A673 (cell line): Measurements from ENCODE around the gene NLN. TPM values are rescaled to one million over a fixed set of nuclear protein-coding genes. Genes with fewer than 3 reads are reported as not detected.

Source experiments
- BruUV-seq: library from RNA; stranded (reverse); fragments of 400-500 nt; replicated peaks from 2 replicates; lab custom pipeline; 2021; lab: Mats Ljungman, UMichigan
- CTCF ChIA-PET: fragments of 300-600 bp; sonication (Branson Sonifier 250); formaldehyde crosslinking; loops from one replicate; lab custom pipeline; 2022; ENCODE audit warnings: antibody characterized with exemption; lab: Charles Lee
- POLR2A ChIA-PET: fragments of 300-600 bp; sonication (Branson Sonifier 250); formaldehyde crosslinking; loops from one replicate; lab custom pipeline; 2022; ENCODE audit warnings: antibody characterized with exemption; ENCODE audit not compliant: low non-redundant PET; lab: Charles Lee
- DNase-seq: peaks from one replicate; pipeline ENCODE4 v3.0.0-alpha.2; 2015; ENCODE audit warnings: low spot score
- H3K27ac ChIP-seq: fragments of 200-600 bp; sonication (generic); 2 replicates; pipeline ENCODE4 v1.5.1; 2016; ENCODE audit warnings: mixed run types, low read depth, mild to moderate bottlenecking, mixed read lengths, antibody characterized with exemption, low read length; ENCODE audit not compliant: poor library complexity, severe bottlenecking
- H3K27me3 ChIP-seq: fragments of 200-600 bp; sonication (generic); replicated peaks from 2 replicates; pipeline ENCODE4 v1.6.1; 2017; ENCODE audit warnings: mixed run types, low read depth, mild to moderate bottlenecking, mixed read lengths, antibody characterized with exemption, low read length; ENCODE audit not compliant: insufficient read depth, poor library complexity
- H3K36me3 ChIP-seq: fragments of 200-600 bp; sonication (generic); 2 replicates; pipeline ENCODE4 v1.6.1; 2016; ENCODE audit warnings: mixed run types, mild to moderate bottlenecking, mixed read lengths, antibody characterized with exemption, low read length; ENCODE audit not compliant: insufficient read depth, poor library complexity, severe bottlenecking
- H3K4me1 ChIP-seq: fragments of 200-600 bp; sonication (generic); 2 replicates; pipeline ENCODE4 v1.6.1; 2017; ENCODE audit warnings: mixed run types, mild to moderate bottlenecking, mixed read lengths, antibody characterized with exemption, low read length; ENCODE audit not compliant: insufficient read depth, poor library complexity, severe bottlenecking
- H3K4me3 ChIP-seq: fragments of 200-600 bp; sonication (generic); 2 replicates; pipeline ENCODE4 v1.5.1; 2016; ENCODE audit warnings: low read depth, mixed run types, mild to moderate bottlenecking, mixed read lengths, low read length; ENCODE audit not compliant: poor library complexity, severe bottlenecking
- H3K9me3 ChIP-seq: fragments of 200-600 bp; sonication (generic); 2 replicates; pipeline ENCODE4 v1.6.1; 2016; ENCODE audit warnings: mixed run types, low read depth, mild to moderate bottlenecking, mixed read lengths, antibody characterized with exemption, low read length; ENCODE audit not compliant: poor library complexity, severe bottlenecking
- EZH2 ChIP-seq: fragments of 200-600 bp; sonication (generic); IDR thresholded peaks from 2 replicates; pipeline ENCODE4 v1.6.1; 2017; ENCODE audit warnings: borderline replicate concordance, low read depth, mild to moderate bottlenecking, mixed read lengths, antibody characterized with exemption, low read length; ENCODE audit not compliant: poor library complexity, severe bottlenecking
- intact Hi-C: fragments of 100-400 bp; cut with micrococcal nuclease; formaldehyde crosslinking; loops from one replicate; pipeline ENCODE4 v1.10.0; 2022; ENCODE audit not compliant: unreplicated experiment
- total RNA-seq: library from RNA; stranded (reverse); gene quantifications from 2 replicates; pipeline ENCODE4 v1.2.3, GENCODE V29; 2021
- TF ChIP-seq, protein P1 (sequence below): fragments of 300-800, 200-600 bp; sonication (generic); conservative IDR thresholded peaks from 2 replicates; pipeline ENCODE4 v1.5.1; 2017; ENCODE audit warnings: low read depth, mild to moderate bottlenecking, antibody characterized with exemption, low read length, moderate library complexity, mixed read lengths

The NLN gene
- total RNA-seq, 1 experiment from 2014 or later: 99.9 TPM

DNA sequence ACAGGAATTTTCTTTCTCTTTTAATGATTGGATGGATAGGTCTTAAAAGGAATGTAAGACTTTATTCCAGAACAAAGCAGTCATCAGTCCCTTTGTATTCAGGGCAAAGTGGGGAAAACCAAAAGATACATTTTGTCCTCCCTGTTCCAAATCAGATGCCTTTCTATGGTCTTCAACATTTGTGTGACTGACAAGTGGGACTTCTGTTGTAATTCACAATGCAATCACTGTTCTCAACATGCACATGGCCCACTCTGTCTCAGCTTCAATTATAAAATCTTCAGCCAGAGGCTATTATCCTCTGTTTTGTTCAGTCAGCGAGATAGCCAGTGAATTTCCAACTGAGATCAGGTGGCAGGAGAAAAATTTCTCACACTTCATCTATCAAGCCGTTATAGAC lies 108.9 kb downstream of the NLN start:
- CTCF ChIA-PET: no interaction called here
- POLR2A ChIA-PET: no interaction called here
- Histone ChIP-seq H3K4me1 (no peaks in the 10 kb centered on the region), H3K4me3 (no peak overlapping the region), H3K27me3 (no peaks in the 10 kb centered on the region), H3K27ac (no peak overlapping the region), H3K36me3 (no peaks in the 10 kb centered on the region), H3K9me3 (no peaks in the 10 kb centered on the region)
- no TSS peak for BruUV-seq
- no peak for DNase-seq
- TF ChIP-seq, protein P1, sequence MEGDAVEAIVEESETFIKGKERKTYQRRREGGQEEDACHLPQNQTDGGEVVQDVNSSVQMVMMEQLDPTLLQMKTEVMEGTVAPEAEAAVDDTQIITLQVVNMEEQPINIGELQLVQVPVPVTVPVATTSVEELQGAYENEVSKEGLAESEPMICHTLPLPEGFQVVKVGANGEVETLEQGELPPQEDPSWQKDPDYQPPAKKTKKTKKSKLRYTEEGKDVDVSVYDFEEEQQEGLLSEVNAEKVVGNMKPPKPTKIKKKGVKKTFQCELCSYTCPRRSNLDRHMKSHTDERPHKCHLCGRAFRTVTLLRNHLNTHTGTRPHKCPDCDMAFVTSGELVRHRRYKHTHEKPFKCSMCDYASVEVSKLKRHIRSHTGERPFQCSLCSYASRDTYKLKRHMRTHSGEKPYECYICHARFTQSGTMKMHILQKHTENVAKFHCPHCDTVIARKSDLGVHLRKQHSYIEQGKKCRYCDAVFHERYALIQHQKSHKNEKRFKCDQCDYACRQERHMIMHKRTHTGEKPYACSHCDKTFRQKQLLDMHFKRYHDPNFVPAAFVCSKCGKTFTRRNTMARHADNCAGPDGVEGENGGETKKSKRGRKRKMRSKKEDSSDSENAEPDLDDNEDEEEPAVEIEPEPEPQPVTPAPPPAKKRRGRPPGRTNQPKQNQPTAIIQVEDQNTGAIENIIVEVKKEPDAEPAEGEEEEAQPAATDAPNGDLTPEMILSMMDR: no peak
- no peak for TF ChIP-seq EZH2
- intact Hi-C loops: no loop called here

DNA sequence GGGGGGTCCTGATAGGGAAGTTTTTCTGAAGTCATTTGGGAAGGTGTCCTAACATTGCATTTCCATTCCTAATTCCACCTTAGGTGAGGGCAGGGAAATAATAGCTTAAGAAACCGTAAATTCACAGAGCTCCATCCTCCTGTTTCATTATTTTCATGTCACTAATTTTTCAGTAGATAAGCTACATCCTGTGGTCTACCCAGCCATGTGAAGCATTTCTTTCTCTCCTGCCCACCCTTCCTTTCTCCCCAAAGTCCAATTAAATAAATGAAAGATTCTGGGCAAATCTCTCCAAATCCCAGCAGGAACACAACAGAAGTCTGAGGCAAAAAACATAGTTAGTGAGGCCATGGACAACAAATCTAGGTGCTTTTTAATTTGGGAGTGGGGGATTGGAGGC lies 109.3 kb downstream of the NLN start:
- Histone ChIP-seq H3K9me3 (no peaks in the 10 kb centered on the region), H3K4me3 (no peak overlapping the region), H3K4me1 (no peaks in the 10 kb centered on the region), H3K27ac (no peak overlapping the region), H3K27me3 (no peaks in the 10 kb centered on the region), H3K36me3 (no peaks in the 10 kb centered on the region)
- ChIA-PET CTCF (no interaction called here), POLR2A (no interaction called here)
- BruUV-seq: no TSS peak
- TF ChIP-seq, protein P1: no peak
- no peak for TF ChIP-seq EZH2
- no peak for DNase-seq
- intact Hi-C loops: no loop called here

DNA sequence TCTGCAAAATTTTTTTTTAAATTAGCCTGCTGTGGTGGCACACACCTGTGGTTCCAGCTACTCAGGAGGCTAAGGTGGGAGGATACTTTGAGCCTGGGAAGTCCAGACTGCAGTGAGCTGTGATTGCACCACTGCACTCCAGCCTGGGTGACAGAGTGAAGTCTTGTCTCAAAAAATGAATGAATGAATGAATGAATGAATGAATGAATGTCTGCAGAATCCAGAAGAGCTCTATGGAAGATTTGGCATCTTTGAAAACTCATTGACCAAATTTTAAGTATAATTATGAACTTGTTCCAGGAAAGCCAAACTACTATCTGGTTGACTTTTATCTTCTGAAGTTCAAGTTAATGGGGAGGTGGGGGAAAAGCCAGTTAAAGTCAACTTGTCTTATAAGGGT lies 110.1 kb downstream of the NLN start:
- H3K27me3 ChIP-seq: no peaks in the 10 kb centered on the region
- no peak overlapping the region for H3K4me3 ChIP-seq
- CTCF ChIA-PET: no interaction called here
- BruUV-seq: no TSS peak
- intact Hi-C loops: no loop called here
- no peak for DNase-seq
- H3K4me1 ChIP-seq: no peaks in the 10 kb centered on the region
- TF ChIP-seq, protein P1: no peak
- no peak for TF ChIP-seq EZH2
- POLR2A ChIA-PET: no interaction called here
- no peaks in the 10 kb centered on the region for H3K36me3 ChIP-seq
- H3K27ac ChIP-seq: no peak overlapping the region
- no peaks in the 10 kb centered on the region for H3K9me3 ChIP-seq
